WERI-Rb-1 (cell line): ENCODE measurements around the gene ATP8B1.

ENCODE experiments used
- DNase-seq: peaks from one replicate; pipeline ENCODE4 v3.0.0-alpha.2; 2020
- H3K27ac ChIP-seq: fragments of 250-450 bp; sonication (Bioruptor Pico); 2 replicates; pipeline ENCODE4 v1.5.1; 2020; ENCODE audit warnings: mild to moderate bottlenecking, moderate library complexity
- H3K27me3 ChIP-seq: fragments of 250-450 bp; sonication (Bioruptor Pico); 2 replicates; pipeline ENCODE4 v1.5.1; 2021; ENCODE audit warnings: mild to moderate bottlenecking, low read depth, moderate library complexity; ENCODE audit not compliant: insufficient read depth, severe bottlenecking
- H3K36me3 ChIP-seq: fragments of 250-450 bp; sonication (Bioruptor Pico); 2 replicates; pipeline ENCODE4 v1.5.1; 2020; ENCODE audit warnings: mild to moderate bottlenecking, moderate library complexity
- H3K4me3 ChIP-seq: 2 replicates; pipeline ENCODE4 v1.5.1; 2011; ENCODE audit warnings: low read depth, mild to moderate bottlenecking, control low read depth, low read length
- H3K9me3 ChIP-seq: fragments of 250-450 bp; sonication (Bioruptor Pico); 2 replicates; pipeline ENCODE4 v1.5.1; 2021; ENCODE audit warnings: mild to moderate bottlenecking, moderate library complexity; ENCODE audit not compliant: severe bottlenecking
- CTCF ChIP-seq: IDR thresholded peaks from 2 replicates; pipeline ENCODE4 v1.5.1; 2011; ENCODE audit warnings: low read depth, mild to moderate bottlenecking, control low read depth, inconsistent platforms, low read length

ATP8B1 gene

DNA sequence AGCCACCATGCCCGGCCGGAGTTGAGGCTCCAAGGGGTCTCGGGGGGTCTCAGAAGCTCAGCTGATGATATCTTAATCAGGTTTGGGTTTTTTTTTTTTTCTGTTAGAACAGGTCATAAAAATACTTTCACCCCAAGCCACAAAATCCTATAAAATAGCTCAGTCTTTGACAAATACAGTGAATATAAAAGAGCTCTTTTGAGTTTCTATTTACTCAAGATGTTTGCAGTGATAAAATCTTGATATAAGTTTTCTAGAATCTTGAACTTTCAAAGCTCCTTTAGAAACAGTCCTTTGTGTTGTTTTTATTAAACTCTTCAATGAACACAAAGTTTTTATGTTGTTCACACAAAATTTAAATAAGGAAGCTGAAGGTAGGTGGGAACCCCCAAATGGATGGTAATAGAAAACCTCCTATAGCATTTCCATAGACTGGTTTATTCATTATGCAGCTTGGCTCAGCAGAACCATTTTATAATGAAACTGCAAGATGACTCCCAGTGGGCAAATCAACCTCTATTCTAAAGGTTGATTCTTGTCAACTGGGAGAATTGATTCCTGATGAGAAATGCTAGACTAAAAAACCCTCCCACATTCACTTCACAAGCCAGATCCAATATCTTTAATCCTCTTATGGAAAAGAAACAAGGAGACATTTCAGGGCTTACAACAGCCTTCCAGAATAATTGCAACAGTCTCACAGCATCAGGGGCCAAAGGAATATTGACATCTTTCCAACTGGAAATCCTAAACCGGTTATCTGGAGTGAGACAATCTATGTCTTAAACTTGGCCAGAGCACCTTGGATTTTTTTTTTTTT is 167.9 kb downstream of the ATP8B1 start:
- Histone ChIP-seq H3K4me3 (no peak overlapping the region), H3K9me3 (no peaks in the 10 kb centered on the region), H3K36me3 (no peaks in the 10 kb centered on the region), H3K27ac (no peak overlapping the region; the same call in 1 of the 2 replicates), H3K27me3 (no peaks in the 10 kb centered on the region)
- no peak for TF ChIP-seq CTCF
- no peak for DNase-seq

GRCh38 chr18:57631697-57632096 is 171.4 kb downstream of the ATP8B1 start:
- Histone ChIP-seq H3K36me3 (no peaks in the 10 kb centered on the region), H3K27ac (peak overlapping the region; percentile 9; the same call in 1 of the 2 replicates), H3K4me3 (no peak overlapping the region), H3K9me3 (no peaks in the 10 kb centered on the region), H3K27me3 (no peaks in the 10 kb centered on the region)
- DNase-seq: no peak
- no peak for TF ChIP-seq CTCF

GRCh38 chr18:57630754-57631595 is 172.1 kb downstream of the ATP8B1 start:
- DNase-seq: no peak
- no peak overlapping the region for H3K27ac ChIP-seq
- TF ChIP-seq CTCF: no peak
- peak overlapping the region; percentile 71 for H3K4me3 ChIP-seq
- H3K36me3 ChIP-seq: no peaks in the 10 kb centered on the region
- H3K27me3 ChIP-seq: no peaks in the 10 kb centered on the region
- no peaks in the 10 kb centered on the region for H3K9me3 ChIP-seq

- no peaks in the 10 kb centered on the region for H3K9me3 ChIP-seq
- H3K4me3 ChIP-seq: peak overlapping the region; percentile 71
- DNase-seq: peak; percentile 98
- no peaks in the 10 kb centered on the region for H3K36me3 ChIP-seq
- TF ChIP-seq CTCF: peak; percentile 70
- no peaks in the 10 kb centered on the region for H3K27me3 ChIP-seq
- H3K27ac ChIP-seq: peak overlapping the region; percentile 71
These were observed 172.9 kb downstream of the ATP8B1 start for GRCh38 chr18:57630002-57630753.

- Histone ChIP-seq H3K36me3 (no peaks in the 10 kb centered on the region), H3K4me3 (peak overlapping the region; percentile 71), H3K27ac (no peak overlapping the region), H3K27me3 (no peaks in the 10 kb centered on the region), H3K9me3 (no peaks in the 10 kb centered on the region)
- no peak for DNase-seq
- no peak for TF ChIP-seq CTCF
These were observed 173.7 kb downstream of the ATP8B1 start for GRCh38 chr18:57629422-57629821.
